OCI-LY3 (cell line): Measurements from ENCODE around the gene WFS1.

ENCODE experiments used
- H2AFZ ChIP-seq: fragments of 200-600, 300-600 bp; shearing (Covaris generic); 2 replicates; pipeline ENCODE4 v1.6.0; 2014; ENCODE audit warnings: antibody characterized with exemption, low read depth, low read length
- H3K27ac ChIP-seq: fragments of 200-600, 300-600 bp; sonication (generic); 2 replicates; pipeline ENCODE4 v1.5.1; 2014; ENCODE audit warnings: mild to moderate bottlenecking, low read length, moderate library complexity, mixed read lengths
- H3K27me3 ChIP-seq: fragments of 200-600, 300-600 bp; sonication (generic); 2 replicates; pipeline ENCODE4 v1.6.1; 2014; ENCODE audit warnings: low read depth, low read length, mixed read lengths
- H3K36me3 ChIP-seq: fragments of 200-600, 300-600 bp; sonication (generic); replicated peaks from 2 replicates; pipeline ENCODE3; 2014; ENCODE audit warnings: low read depth, low read length, mixed read lengths
- H3K4me1 ChIP-seq: fragments of 300-600, 200-600 bp; sonication (generic); 2 replicates; pipeline ENCODE4 v1.6.1; 2014; ENCODE audit warnings: low read length, mixed read lengths
- H3K4me2 ChIP-seq: fragments of 200-600, 300-600 bp; sonication (generic); 2 replicates; pipeline ENCODE4 v1.6.1; 2014; ENCODE audit warnings: low read length, mixed read lengths
- H3K4me3 ChIP-seq: fragments of 300-600, 200-600 bp; sonication (generic); 2 replicates; pipeline ENCODE4 v1.5.1; 2014; ENCODE audit warnings: antibody characterized with exemption, mild to moderate bottlenecking, low read length, moderate library complexity
- H3K79me2 ChIP-seq: fragments of 300-600, 200-600 bp; shearing (Covaris generic); 2 replicates; pipeline ENCODE4 v1.6.1; 2014; ENCODE audit warnings: mild to moderate bottlenecking, low read length, mixed read lengths
- H3K9ac ChIP-seq: fragments of 300-600, 200-600 bp; shearing (Covaris generic); 2 replicates; pipeline ENCODE4 v1.6.0; 2014; ENCODE audit warnings: mild to moderate bottlenecking, low read length, moderate library complexity
- H3K9me3 ChIP-seq: fragments of 200-600, 300-600 bp; shearing (Covaris generic); 2 replicates; pipeline ENCODE4 v1.6.1; 2014; ENCODE audit warnings: low read length, mixed read lengths; ENCODE audit not compliant: insufficient read depth
- H4K20me1 ChIP-seq: fragments of 200-600, 300-600 bp; sonication (generic); 2 replicates; pipeline ENCODE4 v1.6.1; 2016; ENCODE audit warnings: low read length, mixed read lengths; ENCODE audit not compliant: insufficient read depth
- EZH2phosphoT487 ChIP-seq: fragments of 200-600 bp; shearing (Covaris generic); IDR thresholded peaks from 2 replicates; pipeline ENCODE4 v1.6.1; 2018; ENCODE audit warnings: antibody characterized with exemption, mixed run types, low read depth
- TF ChIP-seq, protein P1 (sequence below): fragments of 200-600, 300-600 bp; sonication (generic); IDR thresholded peaks from 2 replicates; pipeline ENCODE4 v1.5.1; 2014; ENCODE audit warnings: antibody characterized with exemption, low read length, low read depth

Gene WFS1

DNA sequence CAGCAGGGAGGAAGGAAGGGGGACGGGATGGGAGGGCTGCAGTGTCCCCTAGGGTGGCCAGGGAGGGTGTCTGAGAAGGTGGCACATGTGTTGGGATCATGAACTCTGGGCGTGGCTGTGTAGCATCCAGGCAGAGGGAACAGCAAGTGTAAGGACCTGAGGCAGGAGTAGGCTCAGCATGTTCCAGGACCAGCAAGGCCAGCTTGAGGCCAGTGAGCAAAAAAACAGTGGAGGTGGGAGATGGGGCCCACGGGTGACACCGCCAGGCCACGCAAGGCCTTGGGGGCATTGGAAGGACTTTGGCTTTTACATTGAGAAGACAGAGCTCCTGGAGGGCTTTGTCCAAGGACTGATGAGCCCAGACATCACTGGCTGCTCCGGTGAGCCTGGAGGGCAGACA is 16.5 kb upstream of the WFS1 start:
- TF ChIP-seq, protein P1, sequence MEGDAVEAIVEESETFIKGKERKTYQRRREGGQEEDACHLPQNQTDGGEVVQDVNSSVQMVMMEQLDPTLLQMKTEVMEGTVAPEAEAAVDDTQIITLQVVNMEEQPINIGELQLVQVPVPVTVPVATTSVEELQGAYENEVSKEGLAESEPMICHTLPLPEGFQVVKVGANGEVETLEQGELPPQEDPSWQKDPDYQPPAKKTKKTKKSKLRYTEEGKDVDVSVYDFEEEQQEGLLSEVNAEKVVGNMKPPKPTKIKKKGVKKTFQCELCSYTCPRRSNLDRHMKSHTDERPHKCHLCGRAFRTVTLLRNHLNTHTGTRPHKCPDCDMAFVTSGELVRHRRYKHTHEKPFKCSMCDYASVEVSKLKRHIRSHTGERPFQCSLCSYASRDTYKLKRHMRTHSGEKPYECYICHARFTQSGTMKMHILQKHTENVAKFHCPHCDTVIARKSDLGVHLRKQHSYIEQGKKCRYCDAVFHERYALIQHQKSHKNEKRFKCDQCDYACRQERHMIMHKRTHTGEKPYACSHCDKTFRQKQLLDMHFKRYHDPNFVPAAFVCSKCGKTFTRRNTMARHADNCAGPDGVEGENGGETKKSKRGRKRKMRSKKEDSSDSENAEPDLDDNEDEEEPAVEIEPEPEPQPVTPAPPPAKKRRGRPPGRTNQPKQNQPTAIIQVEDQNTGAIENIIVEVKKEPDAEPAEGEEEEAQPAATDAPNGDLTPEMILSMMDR, result no peak
- no peak for TF ChIP-seq EZH2phosphoT487
- H3K27ac ChIP-seq, result no peak overlapping the region
- H3K4me3 ChIP-seq, result no peak overlapping the region
- no peaks in the 10 kb centered on the region for H3K9me3 ChIP-seq
- H4K20me1 ChIP-seq, result no peaks in the 10 kb centered on the region
- H2AFZ ChIP-seq, result no peak overlapping the region
- H3K9ac ChIP-seq, result no peak overlapping the region
- no peak overlapping the region for H3K4me2 ChIP-seq
- no peaks in the 10 kb centered on the region for H3K79me2 ChIP-seq
- H3K27me3 ChIP-seq, result 0 out of 2 replicates have a peak, but pooled peaks cover 2% of the 10 kb centered on the region
- no peaks in the 10 kb centered on the region for H3K36me3 ChIP-seq
- H3K4me1 ChIP-seq, result no peaks in the 10 kb centered on the region

DNA sequence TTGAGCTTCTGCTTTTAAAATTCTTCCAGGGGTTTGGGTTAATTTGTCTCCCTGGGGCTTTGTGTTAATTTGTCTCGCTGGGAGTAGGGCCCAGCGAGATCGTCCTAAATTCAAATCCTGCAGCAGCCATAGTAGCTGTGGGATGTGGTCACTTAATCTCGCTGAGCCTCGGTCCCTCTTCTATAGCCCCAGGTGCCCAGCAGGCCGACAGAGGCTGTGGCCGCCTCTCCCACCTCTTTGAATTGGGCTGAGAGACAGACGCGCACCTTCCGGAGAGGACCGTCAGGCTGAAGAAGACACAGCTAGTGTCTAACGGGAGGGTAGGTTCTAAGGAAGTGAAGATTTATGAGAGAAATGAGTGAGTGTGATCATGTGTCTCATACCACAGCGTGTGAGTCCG is 15.7 kb upstream of the WFS1 start:
- TF ChIP-seq, protein P1, result no peak
- no peaks in the 10 kb centered on the region for H3K9me3 ChIP-seq
- no peaks in the 10 kb centered on the region for H3K79me2 ChIP-seq
- H2AFZ ChIP-seq, result no peak overlapping the region
- no peak overlapping the region for H3K4me2 ChIP-seq
- 0 out of 2 replicates have a peak, but pooled peaks cover 2% of the 10 kb centered on the region for H3K27me3 ChIP-seq
- no peaks in the 10 kb centered on the region for H3K36me3 ChIP-seq
- H3K27ac ChIP-seq, result no peak overlapping the region
- no peaks in the 10 kb centered on the region for H3K4me1 ChIP-seq
- no peaks in the 10 kb centered on the region for H4K20me1 ChIP-seq
- H3K9ac ChIP-seq, result no peak overlapping the region
- no peak overlapping the region for H3K4me3 ChIP-seq

DNA sequence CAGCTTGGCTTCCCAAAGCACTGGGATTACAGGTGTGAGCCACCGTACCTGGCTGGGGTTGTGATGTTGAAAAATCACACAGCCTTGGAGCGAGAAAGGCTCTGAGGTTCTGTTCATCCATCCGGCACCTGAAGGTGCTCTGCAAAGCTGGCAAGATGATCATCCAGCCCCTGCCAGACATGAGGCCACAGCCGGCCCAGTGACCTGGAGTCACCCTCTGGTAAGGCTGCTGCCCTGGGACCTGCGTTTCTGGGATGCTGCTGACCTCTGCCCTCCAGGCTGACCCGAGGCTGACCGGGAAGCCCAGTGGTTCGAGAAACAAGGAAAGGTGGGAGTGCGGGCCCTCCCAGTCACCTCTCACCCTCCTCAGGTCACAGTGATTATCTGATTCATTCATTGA is 13.5 kb upstream of the WFS1 start:
- H3K4me3 ChIP-seq, result no peak overlapping the region
- TF ChIP-seq, protein P1, result no peak
- TF ChIP-seq EZH2phosphoT487, result no peak
- H3K27ac ChIP-seq, result no peak overlapping the region
- H3K9me3 ChIP-seq, result no peaks in the 10 kb centered on the region
- H3K4me1 ChIP-seq, result no peaks in the 10 kb centered on the region
- no peak overlapping the region for H3K4me2 ChIP-seq
- no peaks in the 10 kb centered on the region for H4K20me1 ChIP-seq
- no peak overlapping the region for H3K9ac ChIP-seq
- no peaks in the 10 kb centered on the region for H3K79me2 ChIP-seq
- no peaks in the 10 kb centered on the region for H3K27me3 ChIP-seq
- no peaks in the 10 kb centered on the region for H3K36me3 ChIP-seq
- H2AFZ ChIP-seq, result no peak overlapping the region

DNA sequence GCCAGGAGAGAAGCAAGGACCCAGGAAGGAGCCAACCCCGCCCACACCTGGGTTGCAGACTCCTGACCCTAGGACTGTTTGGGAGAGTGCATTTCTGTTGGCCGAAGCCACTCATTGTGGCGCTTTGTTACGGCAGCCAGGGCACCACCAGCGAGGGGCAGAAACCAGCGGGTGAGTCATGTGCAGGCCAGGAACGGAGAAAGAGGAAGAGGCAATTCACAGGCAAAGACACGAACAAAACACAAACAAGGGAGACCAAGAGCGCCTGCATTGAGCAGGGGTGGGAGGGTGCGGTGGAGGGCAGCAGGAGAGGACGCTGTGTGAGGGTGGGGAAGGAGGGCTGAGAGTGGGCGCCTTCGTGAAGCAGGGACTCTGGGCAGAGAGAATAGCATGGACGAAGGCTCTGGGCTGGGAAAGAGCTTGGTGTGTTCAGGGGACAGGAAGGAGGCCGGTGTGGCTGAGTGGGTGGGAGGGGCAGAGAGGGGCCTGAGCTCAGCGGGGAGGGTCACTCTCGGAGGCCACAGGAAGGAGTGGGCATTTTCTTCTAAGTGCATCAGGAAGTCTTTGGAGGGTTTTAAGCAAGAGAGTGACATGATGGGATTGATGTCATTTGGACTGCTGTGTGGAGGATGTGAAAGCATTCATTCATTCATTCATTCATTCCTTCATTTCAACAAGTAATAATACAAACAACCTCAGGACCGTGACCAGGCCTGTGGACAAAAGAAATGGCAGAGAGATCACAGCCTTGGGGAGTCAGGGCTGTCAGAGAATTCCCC is 12.2 kb upstream of the WFS1 start:
- no peak overlapping the region for H3K4me3 ChIP-seq
- no peak overlapping the region for H3K27ac ChIP-seq
- no peaks in the 10 kb centered on the region for H3K9me3 ChIP-seq
- no peaks in the 10 kb centered on the region for H3K36me3 ChIP-seq
- H3K27me3 ChIP-seq, result no peaks in the 10 kb centered on the region
- no peak overlapping the region for H3K9ac ChIP-seq
- H3K79me2 ChIP-seq, result no peaks in the 10 kb centered on the region
- H3K4me1 ChIP-seq, result no peaks in the 10 kb centered on the region
- no peak overlapping the region for H3K4me2 ChIP-seq
- no peak overlapping the region for H2AFZ ChIP-seq
- TF ChIP-seq, protein P1, result no peak
- TF ChIP-seq EZH2phosphoT487, result no peak
- no peaks in the 10 kb centered on the region for H4K20me1 ChIP-seq
